ENCODE data around the gene RUVBL1.

DNA sequence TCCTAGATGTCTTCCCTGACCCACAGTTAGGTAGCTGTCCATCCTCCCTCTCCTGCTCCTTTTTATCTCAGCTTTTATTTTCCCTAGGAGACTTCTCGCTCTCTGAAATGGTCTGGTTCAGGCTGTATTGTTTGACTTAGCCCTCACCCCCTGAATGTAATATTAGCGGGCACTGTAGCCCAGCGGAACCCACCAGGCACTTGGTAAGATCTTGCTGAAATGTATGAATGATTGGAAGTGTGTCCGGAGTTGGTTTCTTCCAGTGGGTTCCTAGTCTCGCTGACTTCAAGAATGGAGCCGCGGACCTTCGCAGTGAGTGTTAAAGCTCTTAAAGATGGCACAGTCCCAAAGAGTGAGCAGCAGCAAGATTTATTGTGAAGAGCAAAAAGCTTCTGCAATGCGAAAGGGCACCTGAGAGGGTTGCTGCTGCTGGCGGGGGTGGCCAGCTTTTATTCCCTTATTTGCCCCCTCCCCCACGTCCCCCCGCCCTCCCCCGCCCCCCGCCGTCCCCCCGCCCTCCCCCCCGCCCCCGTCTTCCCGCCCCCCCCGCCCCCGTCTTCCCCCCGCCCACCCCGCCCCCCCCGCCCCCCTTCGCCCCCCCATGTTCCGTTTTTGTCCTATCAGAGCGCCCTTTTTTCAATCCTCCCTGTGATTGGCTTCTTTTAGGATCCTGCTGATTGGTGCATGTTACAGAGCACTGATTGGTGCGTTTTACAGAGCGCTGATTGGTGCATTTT, 29.0 kb upstream of the RUVBL1 start:
- no peak for TF ChIP-seq POLR2A (IDR thresholded peaks at IDR 0.05; ENCODE audit: low read depth, low read length)
- TF ChIP-seq POLR2AphosphoS5 (IDR thresholded peaks at IDR 0.05; ENCODE audit: low read depth, low read length) = no peak

All from GM12892 (cell line).